H4 (cell line): Measurements from ENCODE around the gene SCNN1G. TPM values are rescaled to one million over a fixed set of nuclear protein-coding genes. Genes with fewer than 3 reads are reported as not detected.
"Not testable (repeated sequence)": the region's sequence is repeated elsewhere in the genome, so short reads cannot be mapped to it uniquely, and the experiment has no call there.

Source experiments
- DNase-seq: peaks from one replicate; pipeline ENCODE4 v3.0.0-alpha.2; 2015; ENCODE audit warnings: low spot score
- total RNA-seq: library from RNA; depleted of rRNA; stranded (reverse); fragments of >200 nt; shearing (Covaris generic); gene quantifications from 2 replicates; pipeline ENCODE4 v1.2.3, GENCODE V29; 2014; rRNA removed

SCNN1G gene
- total RNA-seq, 1 experiment from 2014 or later = not detected

DNA sequence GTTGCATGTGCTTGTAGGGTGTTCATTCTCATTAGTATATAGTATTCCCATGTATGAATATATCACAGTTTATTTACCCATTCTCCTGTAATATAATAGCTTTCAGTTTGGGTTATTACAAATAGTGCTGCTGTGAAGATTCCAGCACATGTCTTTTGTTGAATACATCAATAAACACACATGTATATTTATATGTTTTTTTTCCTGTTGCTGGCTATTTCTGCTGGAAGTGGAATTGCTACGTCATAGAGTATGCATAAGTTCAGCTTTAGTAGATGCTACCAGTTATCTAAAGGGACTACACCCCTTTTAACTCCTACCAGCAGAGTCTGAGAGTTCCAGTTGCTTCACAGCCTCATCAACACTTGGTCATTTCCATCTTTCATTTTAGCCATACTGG lies 67.3 kb downstream of the SCNN1G start:
- no peak for DNase-seq

DNA sequence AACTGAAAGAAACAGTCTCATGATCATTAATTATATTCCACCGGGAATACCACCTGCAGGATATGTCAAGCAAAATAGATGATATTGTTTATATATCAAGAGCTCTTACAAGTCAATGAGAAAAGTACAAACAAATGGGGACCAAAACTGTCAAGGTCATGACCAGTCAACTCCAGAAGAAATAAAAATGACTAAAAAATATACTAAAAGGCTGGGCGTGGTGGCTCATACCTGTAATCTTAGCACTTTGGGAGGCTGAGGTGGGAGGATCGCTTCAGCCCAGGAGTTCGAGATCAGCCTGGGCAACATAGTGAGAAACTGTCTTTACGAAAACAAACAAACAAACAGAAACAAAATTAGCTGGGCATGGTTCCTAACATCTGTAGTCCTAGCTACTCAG lies 69.8 kb downstream of the SCNN1G start:
- DNase-seq = no peak

DNA sequence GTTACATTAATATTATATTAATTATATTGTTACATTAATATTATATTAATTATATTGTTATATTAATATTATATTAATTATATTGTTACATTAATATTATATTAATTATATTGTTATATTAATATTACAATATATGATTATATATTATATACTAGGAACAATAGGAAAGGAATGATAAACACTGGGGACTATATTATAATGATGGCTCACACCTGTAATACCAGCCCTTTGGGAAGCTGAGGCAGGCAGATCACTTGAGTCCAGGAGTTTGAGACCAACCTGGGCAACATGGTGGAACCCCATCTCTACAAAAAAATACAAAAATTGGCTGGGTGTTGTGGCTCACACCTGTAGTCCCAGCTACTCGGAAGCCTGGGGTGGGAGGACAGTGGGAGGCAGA lies 71.1 kb downstream of the SCNN1G start:
- DNase-seq = not testable (repeated sequence)

DNA sequence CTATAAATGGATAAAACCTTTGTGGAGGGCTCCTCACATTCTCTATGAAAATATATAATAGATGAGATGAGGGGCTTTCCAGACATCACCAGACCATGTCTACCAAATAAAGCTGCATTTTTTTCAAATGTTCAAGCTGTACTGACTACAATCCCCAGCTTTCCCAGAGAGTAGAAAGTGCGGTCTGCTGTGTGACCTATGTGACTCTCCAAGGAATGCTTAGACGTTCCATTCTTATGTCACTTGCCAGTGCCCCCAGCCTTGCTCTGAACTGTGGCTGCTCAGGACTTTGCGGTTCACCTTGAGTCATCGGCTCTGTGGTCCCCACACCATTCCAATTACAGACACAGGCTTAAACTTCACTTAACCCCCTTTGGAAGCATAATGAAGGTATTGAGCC lies 71.8 kb downstream of the SCNN1G start:
- DNase-seq = peak; percentile 95

DNA sequence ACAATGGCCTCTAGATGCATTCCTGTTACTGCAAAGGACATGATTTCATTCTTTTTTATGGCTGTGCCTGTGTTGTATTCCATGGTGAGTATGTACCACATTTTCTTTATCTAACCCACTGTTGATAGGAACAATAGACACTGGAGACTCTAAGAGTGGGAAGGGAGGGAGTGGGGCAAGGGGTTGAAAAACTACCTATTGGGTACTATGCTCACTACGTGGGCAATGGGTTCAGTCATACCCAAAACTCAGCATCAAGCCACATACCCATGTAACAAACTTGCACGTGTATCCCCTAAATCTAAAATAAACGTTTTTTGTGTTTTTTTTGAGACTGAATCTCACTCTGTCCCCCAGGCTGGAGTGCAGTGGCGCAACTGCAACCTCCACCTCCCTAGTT lies 72.5 kb downstream of the SCNN1G start:
- no peak for DNase-seq

DNA sequence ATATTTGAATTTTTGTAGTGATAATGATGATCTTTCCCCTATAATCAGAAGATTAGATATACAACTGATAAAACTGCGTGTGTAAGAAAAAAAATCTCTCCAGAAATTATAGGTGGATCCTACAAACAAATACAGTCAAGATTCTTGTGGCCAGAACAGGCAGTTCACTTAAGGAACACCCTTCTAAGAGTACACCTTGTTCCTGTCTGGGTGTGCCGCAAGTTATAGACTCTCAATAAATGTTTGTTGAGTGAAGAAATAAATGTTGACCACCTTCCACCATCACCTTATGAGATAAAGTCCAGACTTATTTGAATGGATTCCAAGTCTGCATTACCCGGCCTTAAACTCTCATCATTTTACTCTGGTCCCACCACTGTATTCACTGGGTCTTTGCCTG lies 73.9 kb downstream of the SCNN1G start:
- DNase-seq = no peak

DNA sequence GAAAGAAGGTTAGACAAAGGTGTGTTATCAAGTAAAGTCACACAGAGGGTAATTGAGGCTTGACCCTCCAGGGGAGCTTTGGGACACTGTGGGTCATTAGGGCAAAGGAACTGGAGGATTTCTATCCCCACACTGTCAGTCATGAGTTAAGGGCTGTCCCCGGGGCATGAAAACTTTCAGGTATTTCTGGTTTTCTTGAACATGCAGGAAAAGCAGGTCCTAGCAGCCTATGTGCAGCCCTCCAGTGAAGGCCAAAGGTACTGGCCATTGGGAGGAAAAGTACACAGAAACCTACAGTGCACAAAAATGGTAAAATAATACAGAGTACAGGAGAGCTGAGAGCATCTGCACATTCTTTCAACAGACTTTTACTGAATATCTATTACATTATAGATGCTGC lies 75.1 kb downstream of the SCNN1G start:
- DNase-seq = no peak

DNA sequence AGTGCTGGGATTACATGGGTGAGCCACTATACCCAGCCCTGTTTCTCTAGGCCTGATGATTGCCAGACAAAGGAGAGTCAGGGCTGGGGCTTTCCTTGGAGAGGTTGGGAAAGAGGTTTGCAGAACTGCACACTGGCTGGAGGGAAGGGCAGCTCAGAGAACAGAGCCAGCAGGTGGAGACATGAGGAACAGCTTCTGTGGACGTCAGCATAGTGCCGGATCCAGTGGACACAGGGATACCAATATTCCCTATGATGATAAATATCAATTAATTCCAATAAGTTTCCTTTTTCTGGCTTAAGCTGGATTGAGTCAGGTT lies 76.3 kb downstream of the SCNN1G start:
- no peak for DNase-seq

Other genes with a start within 250 kb of the SCNN1G start
- gene USP31, start 33.3 kb upstream of the SCNN1G start, total RNA-seq = 3.7 and 4.3 TPM in 2 replicates
- gene SCNN1B, start 119.6 kb downstream of the SCNN1G start, total RNA-seq = not detected in 2 replicates